HG02870 (cell line): ENCODE measurements around the gene DECR2.
A peak's percentile ranks its signal among the peaks of the same experiment; 100 is the strongest.
"Not testable (repeated sequence)": the region's sequence is repeated elsewhere in the genome, so short reads cannot be mapped to it uniquely, and the experiment has no call there.

Experiments
- ATAC-seq: cut with Tn5 transposase; IDR thresholded peaks from one replicate; pipeline ENCODE4 v1.9.1; 2021; ENCODE audit warnings: mild to moderate bottlenecking, moderate library complexity; ENCODE audit not compliant: unreplicated experiment

Gene DECR2

GRCh38 chr16:401468-402348 lies at the start of gene DECR2:
Gene DECR2 (plus strand): TSS chr16:401885. CDS start chr16:401964, 79 bp downstream.
- ATAC-seq = peak; percentile 40

- ATAC-seq = peak; percentile 65
These were observed 48.9 kb upstream of the DECR2 start, which contains the start of gene AXIN1 for GRCh38 chr16:352547-353403. Gene AXIN1 (minus strand): TSS chr16:352723. CDS start chr16:347025, 5,698 bp downstream.

- ATAC-seq = no peak
These were observed 48.0 kb upstream of the DECR2 start for GRCh38 chr16:353404-354290.

- ATAC-seq = no peak
These were observed 47.3 kb upstream of the DECR2 start for GRCh38 chr16:354291-354881.

GRCh38 chr16:354971-355461 lies 46.7 kb upstream of the DECR2 start:
- no peak for ATAC-seq

- ATAC-seq = no peak
These were observed 44.9 kb upstream of the DECR2 start for GRCh38 chr16:356741-357140.

GRCh38 chr16:359067-359763 lies 42.5 kb upstream of the DECR2 start:
- no peak for ATAC-seq

- ATAC-seq = no peak
These were observed 41.6 kb upstream of the DECR2 start for GRCh38 chr16:359871-360697.

GRCh38 chr16:360698-361336 lies 40.9 kb upstream of the DECR2 start:
- ATAC-seq = no peak

- no peak for ATAC-seq
These were observed 40.3 kb upstream of the DECR2 start for GRCh38 chr16:361341-361871.

- ATAC-seq = peak; percentile 59
These were observed 39.6 kb upstream of the DECR2 start for GRCh38 chr16:361872-362701.

GRCh38 chr16:362702-362999 lies 39.0 kb upstream of the DECR2 start:
- not testable (repeated sequence) for ATAC-seq

GRCh38 chr16:363110-363765 lies 38.4 kb upstream of the DECR2 start:
- ATAC-seq = no peak

- no peak for ATAC-seq
These were observed 37.8 kb upstream of the DECR2 start for GRCh38 chr16:363766-364490.

GRCh38 chr16:364595-365491 lies 36.8 kb upstream of the DECR2 start:
- ATAC-seq = no peak
